ENCODE results near the gene FBXO8. TPM values are rescaled to one million over a fixed set of nuclear protein-coding genes. Genes with fewer than 3 reads are reported as not detected.

FBXO8 gene
- total RNA-seq, 3 donors from 2014 or later (not counting 1 experiment from before 2014, with no cell fraction given): 12.3 to 15.2 (median 14.8) TPM

DNA sequence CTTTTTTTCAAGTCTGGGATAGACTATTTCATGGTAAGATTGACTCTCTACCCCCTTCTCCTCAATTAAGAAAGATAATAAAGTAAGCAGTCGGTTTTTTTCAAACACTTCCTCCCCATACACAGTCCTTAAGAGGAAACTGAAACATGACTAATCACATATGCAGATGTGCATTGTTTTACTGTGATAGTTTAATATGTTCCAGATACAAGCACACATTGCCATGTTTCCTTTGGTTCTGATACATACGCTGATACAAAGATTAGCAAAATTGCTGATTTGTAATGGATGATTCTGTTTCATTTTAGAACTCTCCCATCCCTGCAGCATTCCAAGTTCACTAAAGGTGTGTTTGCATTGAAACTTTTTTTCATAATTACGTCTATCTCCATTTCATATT lies 76.1 kb downstream of the FBXO8 start:
- H3K4me3 Mint-ChIP-seq: no peak overlapping the region
- H3K4me1 Mint-ChIP-seq: peaks cover 10 to 13% of the 10 kb centered on the region in 2 donors
- Histone ChIP-seq H3K9me3 (ENCODE audit: control insufficient read depth, insufficient read depth, low read length) (no peaks in the 10 kb centered on the region), H3K27ac (ENCODE audit: low read length) (no peak overlapping the region), H3K36me3 (ENCODE audit: control insufficient read depth, insufficient read depth, low read length) (no peaks in the 10 kb centered on the region), H3K4me3 (ENCODE audit: low read length) (no peak overlapping the region), H3K27me3 (ENCODE audit: control insufficient read depth, insufficient read depth, low read length) (peaks cover 33% of the 10 kb centered on the region), H3K4me1 (ENCODE audit: control insufficient read depth, insufficient read depth, low read length) (no peaks in the 10 kb centered on the region)
- TF ChIP-seq, protein P1, sequence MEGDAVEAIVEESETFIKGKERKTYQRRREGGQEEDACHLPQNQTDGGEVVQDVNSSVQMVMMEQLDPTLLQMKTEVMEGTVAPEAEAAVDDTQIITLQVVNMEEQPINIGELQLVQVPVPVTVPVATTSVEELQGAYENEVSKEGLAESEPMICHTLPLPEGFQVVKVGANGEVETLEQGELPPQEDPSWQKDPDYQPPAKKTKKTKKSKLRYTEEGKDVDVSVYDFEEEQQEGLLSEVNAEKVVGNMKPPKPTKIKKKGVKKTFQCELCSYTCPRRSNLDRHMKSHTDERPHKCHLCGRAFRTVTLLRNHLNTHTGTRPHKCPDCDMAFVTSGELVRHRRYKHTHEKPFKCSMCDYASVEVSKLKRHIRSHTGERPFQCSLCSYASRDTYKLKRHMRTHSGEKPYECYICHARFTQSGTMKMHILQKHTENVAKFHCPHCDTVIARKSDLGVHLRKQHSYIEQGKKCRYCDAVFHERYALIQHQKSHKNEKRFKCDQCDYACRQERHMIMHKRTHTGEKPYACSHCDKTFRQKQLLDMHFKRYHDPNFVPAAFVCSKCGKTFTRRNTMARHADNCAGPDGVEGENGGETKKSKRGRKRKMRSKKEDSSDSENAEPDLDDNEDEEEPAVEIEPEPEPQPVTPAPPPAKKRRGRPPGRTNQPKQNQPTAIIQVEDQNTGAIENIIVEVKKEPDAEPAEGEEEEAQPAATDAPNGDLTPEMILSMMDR (IDR thresholded peaks at IDR 0.05): no peak
- H3K27ac Mint-ChIP-seq: no peak overlapping the region
- intact Hi-C loops (cut with micrococcal nuclease): no loop called here
- 79% methylated on average over 2 of the region's 3 CpGs for WGBS (ENCODE audit: insufficient coverage)
- ATAC-seq: no peak
- H3K27me3 Mint-ChIP-seq (ENCODE audit: low read depth in 2 of 2): peaks cover 44 to 46% of the 10 kb centered on the region in 2 donors
- H3K9me3 Mint-ChIP-seq: no peaks in the 10 kb centered on the region
- no peak for DNase-seq
- H3K36me3 Mint-ChIP-seq: no peaks in the 10 kb centered on the region

DNA sequence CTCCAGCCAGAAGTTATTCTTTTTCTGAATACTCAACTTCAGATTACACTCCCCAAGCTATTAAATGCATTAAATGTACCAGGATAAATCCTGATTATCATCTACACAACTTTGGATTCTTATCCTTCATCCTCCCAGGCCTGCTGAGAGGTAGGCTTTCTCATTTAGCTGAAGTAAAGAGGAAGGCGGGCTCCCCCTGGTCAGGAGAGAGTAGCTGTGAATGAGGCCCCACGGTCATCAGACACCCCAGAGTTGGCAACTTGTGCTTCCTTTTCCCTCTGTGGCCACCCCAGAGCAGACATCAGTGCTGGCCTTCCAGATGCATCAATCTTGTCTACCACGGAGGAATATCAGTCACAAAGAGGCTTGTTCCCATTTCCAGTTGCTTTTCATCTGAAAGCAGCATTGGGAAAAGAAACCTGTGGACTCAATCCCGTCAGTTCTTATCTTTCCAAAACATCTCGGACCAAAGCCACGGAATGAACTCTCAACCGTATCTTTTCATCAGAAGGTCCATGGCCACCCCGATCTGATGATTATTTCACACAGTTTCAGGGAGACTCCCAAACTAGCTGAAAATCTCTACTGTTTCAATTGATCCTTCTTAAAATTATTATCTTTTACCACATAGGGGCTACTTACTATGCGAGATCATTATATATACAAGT lies 79.2 kb downstream of the FBXO8 start:
- no peaks in the 10 kb centered on the region for H3K4me1 Mint-ChIP-seq
- Histone ChIP-seq H3K36me3 (ENCODE audit: control insufficient read depth, insufficient read depth, low read length) (no peaks in the 10 kb centered on the region), H3K4me3 (ENCODE audit: low read length) (no peak overlapping the region), H3K4me1 (ENCODE audit: control insufficient read depth, insufficient read depth, low read length) (no peaks in the 10 kb centered on the region), H3K27me3 (ENCODE audit: control insufficient read depth, insufficient read depth, low read length) (peaks cover 9% of the 10 kb centered on the region), H3K27ac (ENCODE audit: low read length) (no peak overlapping the region), H3K9me3 (ENCODE audit: control insufficient read depth, insufficient read depth, low read length) (no peaks in the 10 kb centered on the region)
- H3K36me3 Mint-ChIP-seq: no peaks in the 10 kb centered on the region
- ATAC-seq (no peak), DNase-seq (no peak)
- no peaks in the 10 kb centered on the region for H3K9me3 Mint-ChIP-seq
- TF ChIP-seq, protein P1 (IDR thresholded peaks at IDR 0.05): no peak
- WGBS (ENCODE audit: insufficient coverage): 83% methylated on average over 8 of the region's 9 CpGs
- no peak overlapping the region for H3K4me3 Mint-ChIP-seq
- H3K27me3 Mint-ChIP-seq (ENCODE audit: low read depth in 2 of 2): peaks cover 15 to 22% of the 10 kb centered on the region in 2 donors
- H3K27ac Mint-ChIP-seq: no peak overlapping the region
- intact Hi-C loops (cut with micrococcal nuclease): no loop called here

DNA sequence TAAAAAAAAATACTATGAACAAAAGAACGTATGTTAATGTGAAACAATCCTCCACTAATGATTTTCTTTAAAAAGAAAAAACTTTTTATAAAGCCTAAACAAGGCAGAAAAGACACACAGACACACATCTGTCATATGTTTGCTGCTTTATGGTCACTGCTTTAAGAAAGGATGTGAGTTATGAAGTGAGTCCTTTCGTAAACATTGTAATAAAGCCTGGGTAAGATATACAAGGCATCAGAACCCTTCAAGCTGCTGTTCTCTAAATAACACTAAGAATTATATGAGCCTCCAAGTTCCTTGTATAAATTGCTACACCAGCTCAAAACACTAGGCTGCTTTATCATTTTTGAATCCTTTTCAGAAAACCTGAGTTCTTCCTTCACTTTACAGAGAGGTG lies 81.6 kb downstream of the FBXO8 start:
- no peak overlapping the region for H3K27ac Mint-ChIP-seq
- WGBS (ENCODE audit: insufficient coverage): 100% methylated on average over 1 of the region's 2 CpGs
- H3K4me1 Mint-ChIP-seq: no peaks in the 10 kb centered on the region
- intact Hi-C loops (cut with micrococcal nuclease): no loop called here
- H3K36me3 Mint-ChIP-seq: no peaks in the 10 kb centered on the region
- H3K27me3 ChIP-seq (ENCODE audit: control insufficient read depth, insufficient read depth, low read length): no peaks in the 10 kb centered on the region
- H3K9me3 ChIP-seq (ENCODE audit: control insufficient read depth, insufficient read depth, low read length): no peaks in the 10 kb centered on the region
- H3K4me3 ChIP-seq (ENCODE audit: low read length): no peak overlapping the region
- H3K4me3 Mint-ChIP-seq: no peak overlapping the region
- H3K27ac ChIP-seq (ENCODE audit: low read length): no peak overlapping the region
- ATAC-seq: no peak
- H3K36me3 ChIP-seq (ENCODE audit: control insufficient read depth, insufficient read depth, low read length): no peaks in the 10 kb centered on the region
- H3K9me3 Mint-ChIP-seq: no peaks in the 10 kb centered on the region
- DNase-seq: no peak
- no peaks in the 10 kb centered on the region for H3K4me1 ChIP-seq (ENCODE audit: control insufficient read depth, insufficient read depth, low read length)
- TF ChIP-seq, protein P1 (IDR thresholded peaks at IDR 0.05): no peak
- peaks cover 7 to 18% of the 10 kb centered on the region in 2 donors for H3K27me3 Mint-ChIP-seq (ENCODE audit: low read depth in 2 of 2)

GRCh38 chr4:174199735-174200134 lies 83.7 kb downstream of the FBXO8 start:
- no peaks in the 10 kb centered on the region for H3K9me3 Mint-ChIP-seq
- Histone ChIP-seq H3K27ac (ENCODE audit: low read length) (no peak overlapping the region), H3K36me3 (ENCODE audit: control insufficient read depth, insufficient read depth, low read length) (no peaks in the 10 kb centered on the region), H3K4me1 (ENCODE audit: control insufficient read depth, insufficient read depth, low read length) (no peaks in the 10 kb centered on the region), H3K9me3 (ENCODE audit: control insufficient read depth, insufficient read depth, low read length) (no peaks in the 10 kb centered on the region), H3K27me3 (ENCODE audit: control insufficient read depth, insufficient read depth, low read length) (no peaks in the 10 kb centered on the region), H3K4me3 (ENCODE audit: low read length) (no peak overlapping the region)
- intact Hi-C loops (cut with micrococcal nuclease): no loop called here
- ATAC-seq: no peak
- WGBS (ENCODE audit: insufficient coverage): no CpG with 5 or more reads among the region's 2 CpGs
- TF ChIP-seq, protein P1 (IDR thresholded peaks at IDR 0.05): no peak
- H3K36me3 Mint-ChIP-seq: no peaks in the 10 kb centered on the region
- no peak overlapping the region for H3K4me3 Mint-ChIP-seq
- no peak for DNase-seq
- no peak overlapping the region for H3K27ac Mint-ChIP-seq
- peaks cover 14 to 16% of the 10 kb centered on the region in 2 donors for H3K27me3 Mint-ChIP-seq (ENCODE audit: low read depth in 2 of 2)
- H3K4me1 Mint-ChIP-seq: no peaks in the 10 kb centered on the region

Data from natural killer cell (primary cell).